Immature natural killer cell (primary cell): Measurements from ENCODE around the gene KCNN3. TPM values are rescaled to one million over a fixed set of nuclear protein-coding genes. Genes with fewer than 3 reads are reported as not detected.

ENCODE experiments used
- DNase-seq, 3 donors: peaks; one replicate each; pipeline ENCODE4 v3.0.0; 2022; ENCODE audit warnings: mixed read lengths in 1 of 3
- H3K27ac Mint-ChIP-seq, 6 donors: one replicate each; pipeline ENCODE4 v1.8.0; 2020; ENCODE audit warnings: mixed read lengths in 6 of 6, mild to moderate bottlenecking in 5 of 6, inconsistent platforms in 4 of 6, moderate library complexity in 3 of 6
- H3K27me3 Mint-ChIP-seq, 3 donors: one replicate each; pipeline ENCODE4 v1.8.0; 2020 to 2021; ENCODE audit warnings: low read depth in 3 of 3, mild to moderate bottlenecking in 3 of 3, mixed read lengths in 3 of 3, moderate library complexity in 3 of 3, inconsistent platforms in 1 of 3
- H3K36me3 Mint-ChIP-seq, 3 donors: one replicate each; pipeline ENCODE4 v1.8.0; 2020; ENCODE audit warnings: mixed read lengths in 3 of 3, inconsistent platforms in 2 of 3, mild to moderate bottlenecking in 2 of 3
- H3K4me1 Mint-ChIP-seq, 2 donors: one replicate each; pipeline ENCODE4 v1.8.0; 2020; ENCODE audit warnings: inconsistent platforms in 2 of 2, mild to moderate bottlenecking in 2 of 2, mixed read lengths in 2 of 2, moderate library complexity in 1 of 2
- H3K4me3 Mint-ChIP-seq, 5 donors: one replicate each; pipeline ENCODE4 v1.8.0; 2020; ENCODE audit warnings: mild to moderate bottlenecking in 5 of 5, mixed read lengths in 5 of 5, inconsistent platforms in 3 of 5, moderate library complexity in 3 of 5
- H3K9me3 Mint-ChIP-seq, 6 donors: one replicate each; pipeline ENCODE4 v1.8.0; 2020; ENCODE audit warnings: mild to moderate bottlenecking in 6 of 6, mixed read lengths in 6 of 6, inconsistent platforms in 4 of 6, moderate library complexity in 3 of 6
- polyA plus RNA-seq, 3 donors: library from polyadenylated mRNA; unstranded; fragments of 300-500 nt; fragmentation: Illumina TruSeq; gene quantifications; one replicate each; pipeline ENCODE4 v1.2.3, GENCODE V29; 2021

The KCNN3 gene
- polyA plus RNA-seq, 3 donors from 2014 or later, result not detected

DNA sequence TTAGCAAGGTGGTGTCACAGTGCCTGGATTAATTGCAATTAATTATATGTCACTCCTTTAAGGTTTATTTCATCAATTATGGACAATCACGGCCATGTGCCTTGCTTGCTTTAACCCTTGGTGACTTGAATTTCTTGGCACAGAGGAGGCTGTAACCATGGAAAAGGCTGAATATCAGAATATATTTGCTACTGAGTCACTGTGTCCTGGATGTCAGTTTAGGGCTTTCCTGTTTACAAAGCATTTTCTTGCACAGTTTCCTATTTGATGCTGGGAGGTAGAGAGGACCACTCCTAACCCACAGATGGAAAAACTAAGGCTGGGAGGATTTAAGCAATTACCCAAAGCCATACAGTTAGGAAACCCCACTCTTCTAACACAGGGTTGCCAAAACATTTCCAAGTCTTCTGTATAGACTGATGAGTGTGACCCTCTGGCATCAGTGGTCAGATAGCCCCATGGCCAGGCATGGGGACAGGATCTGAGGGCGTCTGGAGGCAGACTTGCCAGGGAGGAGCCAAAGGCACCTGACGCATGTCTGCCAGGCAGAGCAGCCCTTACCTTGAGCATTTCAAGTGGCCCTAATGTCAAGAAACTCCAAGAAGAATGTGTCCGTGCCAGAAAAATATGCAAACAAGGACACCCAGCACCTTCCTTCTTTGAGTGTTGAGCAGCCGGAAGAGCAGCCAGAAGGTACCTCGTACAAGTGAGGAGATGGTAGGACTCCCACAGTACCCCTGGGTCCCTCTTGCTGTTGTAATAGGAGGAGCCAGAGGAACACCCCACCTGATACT is 34.4 kb downstream of the KCNN3 start:
- Mint-ChIP-seq H3K9me3 (no peaks in the 10 kb centered on the region), H3K27me3 (peaks cover 0 to 4% (median 4%) of the 10 kb centered on the region in 3 donors), H3K27ac (no peak overlapping the region), H3K4me3 (no peak overlapping the region), H3K36me3 (no peaks in the 10 kb centered on the region), H3K4me1 (no peaks in the 10 kb centered on the region)
- no peak for DNase-seq

DNA sequence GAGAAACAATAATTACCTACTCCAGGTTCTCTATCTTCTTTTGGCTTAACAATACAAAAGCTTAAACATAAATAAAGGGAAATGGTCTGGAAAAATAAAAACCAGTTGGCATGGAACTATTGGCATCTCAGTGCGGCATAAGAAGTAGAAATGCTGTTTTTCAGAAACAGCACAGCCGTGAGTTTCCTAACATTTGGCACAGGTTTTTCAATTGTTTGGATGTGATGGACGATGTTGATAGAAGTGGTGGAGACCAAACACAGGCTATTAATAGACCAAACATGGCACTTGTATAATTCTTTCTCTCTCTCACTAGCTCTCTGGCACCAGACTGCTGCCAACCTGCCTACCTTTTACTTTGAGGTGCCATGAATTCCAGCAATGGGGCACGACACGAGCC is 36.2 kb downstream of the KCNN3 start:
- DNase-seq, result no peak
- Mint-ChIP-seq H3K4me1 (no peaks in the 10 kb centered on the region), H3K36me3 (no peaks in the 10 kb centered on the region), H3K4me3 (no peak overlapping the region), H3K27me3 (peaks cover 0 to 4% (median 3%) of the 10 kb centered on the region in 3 donors), H3K9me3 (no peaks in the 10 kb centered on the region), H3K27ac (no peak overlapping the region)

DNA sequence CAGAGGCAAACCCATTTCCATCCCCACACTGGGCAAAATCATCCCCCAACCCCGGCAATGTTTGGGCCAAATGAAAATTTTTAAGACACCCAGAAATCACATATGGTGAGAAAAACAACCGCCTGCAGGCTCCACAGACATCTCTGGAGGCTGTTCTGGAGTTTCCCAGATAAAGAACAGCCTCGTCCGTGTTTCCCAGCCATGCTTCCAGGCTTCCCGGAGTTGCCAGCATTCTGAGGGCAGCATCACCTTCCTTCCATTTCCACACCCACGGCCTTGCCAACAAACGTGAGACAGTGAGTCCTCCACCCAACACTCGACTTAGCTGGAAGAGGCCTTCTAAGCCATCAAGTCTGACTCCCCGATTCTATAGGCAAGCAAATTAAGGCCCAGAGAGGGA is 36.9 kb downstream of the KCNN3 start:
- no peak overlapping the region for H3K27ac Mint-ChIP-seq
- H3K4me1 Mint-ChIP-seq, result no peaks in the 10 kb centered on the region
- DNase-seq, result no peak
- no peak overlapping the region for H3K4me3 Mint-ChIP-seq
- H3K36me3 Mint-ChIP-seq, result no peaks in the 10 kb centered on the region
- H3K27me3 Mint-ChIP-seq, result peaks cover 0 to 4% (median 3%) of the 10 kb centered on the region in 3 donors
- H3K9me3 Mint-ChIP-seq, result no peaks in the 10 kb centered on the region

DNA sequence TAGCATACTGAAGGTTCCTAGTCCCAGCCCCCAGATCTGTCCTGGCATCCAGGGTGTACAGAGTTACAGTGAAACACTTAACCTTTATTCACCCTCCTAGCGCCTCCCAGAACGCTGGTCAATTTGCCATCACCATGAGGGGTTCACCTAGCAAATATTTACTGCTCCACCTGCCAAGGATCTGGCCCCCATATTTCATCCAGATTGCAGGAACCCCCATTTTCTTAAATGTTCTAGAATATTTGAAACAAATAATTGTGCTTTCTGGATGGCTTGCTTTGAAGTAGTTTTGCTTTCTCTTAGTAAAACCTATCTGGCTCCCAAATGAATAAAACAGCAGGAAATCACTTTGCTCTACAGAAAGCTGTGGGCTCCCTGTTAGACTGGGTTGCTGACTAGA is 37.7 kb downstream of the KCNN3 start:
- Mint-ChIP-seq H3K27ac (no peak overlapping the region), H3K36me3 (no peaks in the 10 kb centered on the region)
- no peak for DNase-seq

DNA sequence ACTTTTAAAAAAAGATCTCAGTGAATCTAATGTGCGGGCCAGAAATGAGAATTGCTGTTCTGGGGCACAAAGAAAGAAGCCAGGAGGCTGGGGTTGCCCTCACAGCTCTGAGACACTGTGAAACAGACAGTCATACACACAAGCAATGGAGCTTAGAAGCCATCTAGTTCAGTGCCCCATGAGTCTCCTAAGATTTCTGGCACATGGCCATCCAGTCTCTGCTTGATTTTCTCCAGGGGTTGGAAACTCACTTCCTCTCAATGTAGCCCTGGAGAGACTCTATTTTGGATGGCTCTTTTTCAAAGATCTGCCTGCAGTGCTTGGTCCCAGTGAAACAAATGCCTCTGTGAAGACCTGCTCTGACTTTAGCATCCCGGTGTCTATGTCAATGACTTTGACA is 38.6 kb downstream of the KCNN3 start:
- no peak for DNase-seq
- Mint-ChIP-seq H3K36me3 (no peaks in the 10 kb centered on the region), H3K4me1 (no peaks in the 10 kb centered on the region), H3K4me3 (no peak overlapping the region), H3K9me3 (no peaks in the 10 kb centered on the region), H3K27me3 (peaks cover 0 to 2% (median 2%) of the 10 kb centered on the region in 3 donors), H3K27ac (no peak overlapping the region)

More for the DNA sequence above, 37.7 kb downstream of the KCNN3 start:
- H3K4me1 Mint-ChIP-seq, result no peaks in the 10 kb centered on the region
- no peaks in the 10 kb centered on the region for H3K9me3 Mint-ChIP-seq
- no peak overlapping the region for H3K4me3 Mint-ChIP-seq
- peaks cover 0 to 4% (median 3%) of the 10 kb centered on the region in 3 donors for H3K27me3 Mint-ChIP-seq

DNA sequence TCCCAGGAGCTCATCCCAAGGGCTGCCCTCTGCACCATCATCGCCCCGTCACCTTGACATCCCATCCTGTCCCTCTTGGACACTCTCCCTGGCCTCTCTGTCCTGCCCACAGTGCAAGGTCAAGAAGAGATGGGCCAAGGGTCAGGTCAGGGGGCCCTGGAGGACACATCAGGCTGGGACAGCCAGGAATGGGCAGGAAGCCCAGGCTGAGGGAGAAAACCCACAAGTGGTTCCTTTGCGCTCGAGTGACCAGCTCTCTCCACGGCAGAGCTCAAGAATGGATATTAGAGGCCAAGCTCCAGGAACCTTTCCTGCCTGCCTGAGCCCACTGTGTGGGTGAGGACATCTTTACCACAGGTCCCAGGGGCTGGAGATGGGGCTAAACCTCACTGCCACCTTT is 41.0 kb downstream of the KCNN3 start:
- H3K4me1 Mint-ChIP-seq, result no peaks in the 10 kb centered on the region
- DNase-seq, result no peak
- H3K36me3 Mint-ChIP-seq, result no peaks in the 10 kb centered on the region
- no peak overlapping the region for H3K4me3 Mint-ChIP-seq
- H3K9me3 Mint-ChIP-seq, result no peaks in the 10 kb centered on the region
- peaks cover 0 to 4% (median 0%) of the 10 kb centered on the region in 3 donors for H3K27me3 Mint-ChIP-seq
- H3K27ac Mint-ChIP-seq, result no peak overlapping the region

DNA sequence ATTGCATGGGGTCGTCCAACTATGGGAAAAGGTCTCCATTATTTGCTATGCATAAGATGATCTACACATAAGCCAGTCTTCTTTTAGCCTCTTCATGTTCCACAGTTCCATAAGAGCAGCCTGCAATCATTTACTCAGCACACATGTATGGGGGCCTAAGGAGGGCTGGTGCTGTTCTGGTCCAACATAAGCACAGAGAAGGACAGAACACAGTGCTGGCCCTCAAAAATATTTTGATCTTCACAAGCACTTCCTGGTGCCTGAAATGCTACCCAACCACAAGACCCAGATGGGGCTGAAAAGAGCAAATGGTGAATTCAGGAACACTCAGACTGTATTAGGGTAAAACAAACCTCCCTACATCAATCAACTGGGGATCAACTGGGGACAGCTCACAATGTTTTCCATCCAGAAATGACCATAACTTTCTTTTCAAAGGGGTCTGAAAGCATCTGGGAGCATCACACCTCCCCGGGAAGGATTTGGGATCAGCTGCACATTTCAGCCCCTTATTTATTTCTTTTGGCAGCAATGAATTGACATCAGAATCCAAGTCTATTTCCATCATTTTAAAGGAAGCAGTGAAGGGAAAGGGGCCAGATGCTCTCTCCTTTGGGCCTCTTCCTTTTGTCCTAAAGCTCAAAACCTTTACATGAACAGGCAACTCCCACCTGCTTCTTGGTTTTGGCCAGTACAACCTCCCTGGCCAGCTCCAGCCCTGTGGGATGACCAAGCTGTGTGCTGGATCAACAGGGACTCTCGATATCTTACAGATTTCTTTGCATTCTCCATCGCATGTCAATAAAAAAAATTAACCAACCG is 45.7 kb downstream of the KCNN3 start:
- Mint-ChIP-seq H3K4me3 (no peak overlapping the region), H3K27me3 (peaks cover 0 to 4% (median 0%) of the 10 kb centered on the region in 3 donors), H3K36me3 (no peaks in the 10 kb centered on the region), H3K4me1 (peaks cover 14 to 15% of the 10 kb centered on the region in 2 donors), H3K9me3 (no peaks in the 10 kb centered on the region), H3K27ac (no peak overlapping the region)
- no peak for DNase-seq

DNA sequence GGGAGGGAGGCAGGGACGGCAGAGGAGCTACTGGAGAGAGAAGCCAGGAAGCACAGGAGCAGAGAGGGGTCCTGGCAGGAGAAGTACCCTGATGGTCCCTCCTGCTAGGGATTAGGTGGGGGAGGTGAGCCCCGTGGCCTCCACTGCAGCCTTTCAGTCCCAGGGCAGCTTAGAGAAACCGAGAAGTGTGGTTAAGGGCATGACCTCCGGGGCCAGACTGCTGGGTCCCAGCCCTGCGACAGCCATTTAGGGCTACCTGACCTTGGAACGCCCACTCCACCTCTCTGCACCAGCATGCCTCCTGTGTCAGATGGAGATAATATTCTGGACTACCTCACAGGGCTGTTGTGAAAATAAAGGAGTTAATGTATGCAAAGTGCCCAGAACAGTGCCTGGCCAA is 47.4 kb downstream of the KCNN3 start:
- no peak overlapping the region for H3K27ac Mint-ChIP-seq
- H3K36me3 Mint-ChIP-seq, result no peaks in the 10 kb centered on the region
- H3K27me3 Mint-ChIP-seq, result peaks cover 0 to 4% (median 0%) of the 10 kb centered on the region in 3 donors
- H3K4me1 Mint-ChIP-seq, result peaks cover 16 to 17% of the 10 kb centered on the region in 2 donors
- H3K9me3 Mint-ChIP-seq, result no peaks in the 10 kb centered on the region
- no peak for DNase-seq
- no peak overlapping the region for H3K4me3 Mint-ChIP-seq

DNA sequence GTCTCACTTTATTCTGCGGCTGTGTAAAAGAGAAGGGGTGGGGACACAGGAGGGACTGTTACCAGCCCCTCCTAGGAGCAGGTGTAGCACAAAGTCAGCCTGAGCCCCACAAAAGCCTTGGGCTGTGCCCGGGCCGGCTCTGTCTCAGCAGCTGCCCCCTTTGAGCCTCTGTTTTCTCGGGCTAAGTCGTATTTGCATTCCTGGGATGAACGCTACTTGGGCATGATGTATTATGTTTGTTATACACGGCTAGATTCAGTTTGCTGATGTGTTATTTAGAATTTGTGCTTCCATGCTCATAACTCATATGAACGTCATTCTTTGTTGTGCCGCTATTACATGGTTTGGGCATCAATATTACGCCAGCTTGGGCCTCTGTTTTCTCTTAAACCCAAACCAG is 47.8 kb downstream of the KCNN3 start:
- no peaks in the 10 kb centered on the region for H3K9me3 Mint-ChIP-seq
- no peak overlapping the region for H3K4me3 Mint-ChIP-seq
- no peak for DNase-seq
- H3K36me3 Mint-ChIP-seq, result no peaks in the 10 kb centered on the region
- H3K27me3 Mint-ChIP-seq, result peaks cover 0 to 4% (median 0%) of the 10 kb centered on the region in 3 donors
- H3K4me1 Mint-ChIP-seq, result peaks cover 16 to 17% of the 10 kb centered on the region in 2 donors
- H3K27ac Mint-ChIP-seq, result no peak overlapping the region

DNA sequence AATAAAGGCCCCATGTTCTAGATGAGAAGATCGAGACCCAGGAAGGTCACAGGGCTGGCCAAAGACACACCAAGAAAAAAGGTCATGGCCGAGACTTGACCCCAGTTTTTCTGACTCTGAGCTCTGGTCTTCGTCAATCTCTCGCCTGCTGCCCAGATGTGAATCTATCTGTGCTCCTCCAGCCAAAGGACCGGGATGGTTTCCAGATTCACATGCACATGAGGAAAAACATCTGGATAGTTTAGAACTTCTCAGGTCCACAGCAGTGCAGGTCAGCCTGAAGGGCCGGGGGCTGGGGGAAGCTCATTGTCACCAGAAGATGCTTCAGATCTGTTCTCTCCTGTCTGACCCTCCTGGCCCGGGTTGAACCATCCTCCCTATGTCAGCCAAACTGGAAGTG is 49.0 kb downstream of the KCNN3 start:
- H3K9me3 Mint-ChIP-seq, result no peaks in the 10 kb centered on the region
- peaks cover 16 to 17% of the 10 kb centered on the region in 2 donors for H3K4me1 Mint-ChIP-seq
- H3K36me3 Mint-ChIP-seq, result no peaks in the 10 kb centered on the region
- no peak overlapping the region for H3K27ac Mint-ChIP-seq
- no peak overlapping the region for H3K4me3 Mint-ChIP-seq
- DNase-seq, result no peak
- H3K27me3 Mint-ChIP-seq, result no peaks in the 10 kb centered on the region

DNA sequence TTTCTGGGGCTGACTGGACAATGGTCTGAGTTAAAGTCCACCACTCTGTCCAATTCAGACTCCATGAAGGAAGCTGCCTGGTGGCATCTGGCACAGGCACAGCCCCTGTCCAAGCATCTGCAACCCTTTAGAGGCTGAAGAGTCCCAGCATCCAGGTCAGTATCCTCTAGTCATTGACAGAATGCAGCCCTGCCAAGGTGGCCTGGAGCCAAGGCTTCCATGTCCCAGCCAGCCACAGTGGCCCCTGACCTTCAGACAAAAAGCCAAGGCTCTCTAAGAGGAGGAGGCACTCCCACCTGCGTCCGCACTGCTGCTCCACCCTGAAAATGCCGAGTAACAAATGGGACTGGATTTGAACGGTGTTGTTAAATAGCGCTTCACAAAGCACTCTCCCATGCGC is 49.4 kb downstream of the KCNN3 start:
- Mint-ChIP-seq H3K27ac (peak overlapping the region in 1 of 6 donors; percentile 56), H3K4me1 (peaks cover 16 to 17% of the 10 kb centered on the region in 2 donors), H3K4me3 (no peak overlapping the region)

DNA sequence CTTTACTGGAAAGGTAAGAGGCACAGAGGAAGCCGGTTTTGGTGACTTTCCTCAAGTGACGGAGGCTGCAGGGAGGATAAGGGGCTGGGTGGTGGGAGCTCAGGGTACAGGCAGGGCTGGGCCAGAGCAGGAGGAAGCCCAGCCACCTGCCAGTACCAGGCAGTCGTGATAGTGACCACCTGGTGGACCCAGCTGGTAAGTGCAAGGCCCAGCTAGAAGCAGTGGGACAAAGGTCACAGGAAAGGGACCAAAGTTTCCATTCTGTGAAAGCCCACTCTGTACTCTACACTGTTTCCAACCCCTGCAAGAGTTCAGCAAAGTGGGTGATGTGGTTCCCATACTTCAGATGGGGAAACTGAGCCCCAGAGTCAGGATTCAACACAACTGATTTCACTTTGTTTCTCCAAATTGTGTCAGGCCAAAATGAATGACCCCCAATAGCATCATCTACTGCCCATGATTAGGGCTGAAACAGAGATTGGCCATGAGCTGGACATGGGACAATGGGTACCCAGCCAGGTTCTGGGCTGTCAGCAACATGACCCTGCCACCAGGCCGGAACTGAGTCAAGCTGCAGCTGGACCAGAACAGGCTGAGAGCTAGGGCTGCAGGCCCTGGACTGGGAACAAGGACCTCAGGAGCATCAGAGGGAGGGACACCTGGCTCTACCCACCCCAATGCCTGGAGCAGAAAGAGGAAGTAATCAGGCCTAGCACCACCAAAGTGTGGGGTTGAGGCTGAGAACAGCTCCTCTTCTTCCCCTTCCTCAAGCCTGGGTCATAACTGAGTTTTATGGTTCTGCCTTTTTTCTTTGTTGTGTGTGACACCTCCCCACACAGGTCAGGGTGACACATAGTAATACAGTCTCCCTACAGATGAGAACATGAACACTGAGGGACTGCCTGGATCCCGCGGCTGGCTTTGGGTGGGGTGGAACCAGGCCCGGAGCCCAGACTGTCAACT is 50.2 kb downstream of the KCNN3 start:
- DNase-seq, result peak in 2 of 3 donors; percentile 8 to 54
- H3K27ac Mint-ChIP-seq, result peak overlapping the region in 2 of 6 donors; percentile 56 to 68
- peak overlapping the region in 1 of 5 donors; percentile 29 for H3K4me3 Mint-ChIP-seq
- H3K4me1 Mint-ChIP-seq, result peaks cover 16 to 17% of the 10 kb centered on the region in 2 donors
- H3K9me3 Mint-ChIP-seq, result no peaks in the 10 kb centered on the region
- no peaks in the 10 kb centered on the region for H3K36me3 Mint-ChIP-seq
- no peaks in the 10 kb centered on the region for H3K27me3 Mint-ChIP-seq

More for the DNA sequence above, 49.4 kb downstream of the KCNN3 start:
- Mint-ChIP-seq H3K36me3 (no peaks in the 10 kb centered on the region), H3K27me3 (no peaks in the 10 kb centered on the region), H3K9me3 (no peaks in the 10 kb centered on the region)
- no peak for DNase-seq

DNA sequence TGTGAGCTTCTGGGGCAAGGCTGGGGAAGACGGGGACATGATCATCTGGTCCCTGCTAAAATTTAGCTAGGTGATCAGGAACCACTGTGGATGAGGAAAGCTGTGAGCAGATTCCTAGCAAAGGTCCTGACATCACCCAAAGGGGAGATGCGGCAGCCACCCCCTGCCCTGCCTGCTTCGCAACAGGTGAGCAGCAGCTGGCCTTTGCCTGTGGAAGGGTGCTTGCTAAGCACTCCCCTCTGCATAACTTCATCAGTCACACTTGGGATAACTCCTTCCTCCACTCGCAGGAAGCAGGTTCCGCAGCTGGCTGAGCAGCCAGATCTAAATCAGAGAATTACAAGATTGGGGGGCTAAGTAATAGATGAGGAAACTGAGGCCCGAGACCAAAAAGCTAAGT is 51.2 kb downstream of the KCNN3 start:
- no peak for DNase-seq
- Mint-ChIP-seq H3K27me3 (peaks cover 0 to 1% (median 0%) of the 10 kb centered on the region in 3 donors), H3K9me3 (no peaks in the 10 kb centered on the region), H3K36me3 (no peaks in the 10 kb centered on the region), H3K4me1 (peaks cover 16 to 17% of the 10 kb centered on the region in 2 donors), H3K4me3 (no peak overlapping the region), H3K27ac (no peak overlapping the region)
